Endodermal cell (in vitro differentiated cells): Measurements from ENCODE around the gene KIT. TPM values are rescaled to one million over a fixed set of nuclear protein-coding genes. Genes with fewer than 3 reads are reported as not detected.

Experiments used
- DNase-seq: peaks from one replicate; pipeline ENCODE4 v3.0.0-alpha.2; 2017
- H3K27ac ChIP-seq: 2 replicates; pipeline ENCODE4 v1.5.1; 2013; ENCODE audit warnings: mild to moderate bottlenecking, low read depth, low read length, moderate library complexity
- H3K27me3 ChIP-seq: 2 replicates; pipeline ENCODE4 v1.6.1; 2013; ENCODE audit warnings: mild to moderate bottlenecking, low read length, moderate library complexity; ENCODE audit not compliant: insufficient read depth, control insufficient read depth, poor library complexity, severe bottlenecking
- H3K36me3 ChIP-seq: 2 replicates; pipeline ENCODE4 v1.7.0; 2013; ENCODE audit warnings: mild to moderate bottlenecking, low read length, moderate library complexity; ENCODE audit not compliant: control insufficient read depth, insufficient read depth
- H3K4me1 ChIP-seq: one replicate; pipeline ENCODE4 v1.7.0; 2013; ENCODE audit warnings: low read length; ENCODE audit not compliant: control insufficient read depth, insufficient read depth
- H3K4me3 ChIP-seq: 2 replicates; pipeline ENCODE4 v1.5.1; 2013; ENCODE audit warnings: mild to moderate bottlenecking, low read length, moderate library complexity
- H3K9ac ChIP-seq: 2 replicates; pipeline ENCODE4 v1.6.1; 2013; ENCODE audit warnings: mild to moderate bottlenecking, low read length, moderate library complexity; ENCODE audit not compliant: poor library complexity, severe bottlenecking; ENCODE audit errors: extremely low read depth
- H3K9me3 ChIP-seq: 2 replicates; pipeline ENCODE4 v1.6.1; 2013; ENCODE audit warnings: mild to moderate bottlenecking, low read length, moderate library complexity; ENCODE audit not compliant: control insufficient read depth
- H3K27ac Mint-ChIP-seq: 2 replicates; pipeline ENCODE4 v1.8.0; 2020; ENCODE audit warnings: mixed read lengths
- H3K27me3 Mint-ChIP-seq: 2 replicates; pipeline ENCODE4 v1.8.0; 2021; ENCODE audit warnings: mild to moderate bottlenecking, mixed read lengths; ENCODE audit not compliant: insufficient read depth
- H3K36me3 Mint-ChIP-seq: 2 replicates; pipeline ENCODE4 v1.8.0; 2020; ENCODE audit warnings: low read depth, mixed read lengths
- H3K4me1 Mint-ChIP-seq: 2 replicates; pipeline ENCODE4 v1.8.0; 2020; ENCODE audit warnings: mixed read lengths
- H3K4me3 Mint-ChIP-seq: 2 replicates; pipeline ENCODE4 v1.8.0; 2020; ENCODE audit warnings: mild to moderate bottlenecking, moderate library complexity, mixed read lengths
- H3K9me3 Mint-ChIP-seq: 2 replicates; pipeline ENCODE4 v1.8.0; 2020; ENCODE audit warnings: mild to moderate bottlenecking, mixed read lengths
- CTCF ChIP-seq: fragments of 200-600 bp; sonication (generic); conservative IDR thresholded peaks from 2 replicates; pipeline ENCODE4 v1.5.0; 2021; ENCODE audit warnings: antibody characterized with exemption, mild to moderate bottlenecking
- WGBS, 2 experiments: methylation state at CpG; one replicate each; pipeline versions ENCODE4 v1.1.5 to v1.1.7; 2013; ENCODE audit warnings: missing lambda C conversion rate in 2 of 2, mixed read lengths in 1 of 2; ENCODE audit not compliant: insufficient coverage in 1 of 2, insufficient read length in 1 of 2; 5-methylcytosine and 5-hydroxymethylcytosine counted together
- total RNA-seq, 2 donors: library from RNA; stranded (reverse); fragmentation: NEBNext Ultra II Directional in 1 of 2; extraction: Animal tissue kit (Norgen Biotek cat#: 25700) in 1 of 2; gene quantifications; 2 replicates in 1 of 2; 3 replicates in 1 of 2; pipeline ENCODE4 v1.2.1, GENCODE V29; 2021

The KIT gene
- total RNA-seq, 2 donors from 2014 or later: 135 to 167 TPM

DNA sequence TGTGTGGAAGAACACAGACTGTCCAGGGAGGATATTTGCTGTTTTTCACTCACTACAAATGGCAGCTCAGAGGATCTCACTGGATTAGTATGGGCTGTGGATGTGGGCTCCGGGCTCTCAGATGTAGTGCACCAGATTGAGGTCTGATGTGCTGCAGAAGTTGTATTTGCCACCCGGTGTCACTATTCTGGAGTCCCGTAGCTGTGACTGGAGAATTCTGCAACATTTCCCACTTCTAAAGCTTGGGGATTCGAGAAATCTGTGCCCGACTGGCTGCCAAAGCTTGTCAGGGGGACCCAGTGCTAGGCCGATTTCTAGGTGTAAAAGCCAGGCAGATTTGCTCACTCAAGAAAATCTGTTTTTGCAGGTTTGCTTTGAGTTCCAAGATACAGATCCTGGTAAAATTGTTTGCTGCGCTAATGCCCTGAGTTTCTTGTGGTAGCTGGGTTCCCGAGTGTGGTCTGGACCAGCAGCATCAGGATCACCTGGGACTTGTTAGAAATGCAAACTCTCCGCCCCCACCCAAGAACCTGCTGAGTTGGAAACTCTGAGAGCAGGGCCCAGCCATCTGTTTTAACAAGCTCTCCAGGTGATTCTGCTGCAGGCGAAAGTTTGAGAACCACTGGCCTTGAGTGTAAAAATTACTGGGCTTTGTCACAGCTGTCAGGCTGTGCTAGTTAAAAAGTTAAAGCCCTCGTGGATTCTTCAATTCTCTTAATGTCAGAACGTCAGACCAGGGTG lies 18.1 kb downstream of the KIT start:
- H3K4me3 Mint-ChIP-seq: no peak overlapping the region
- DNase-seq: peak; percentile 73
- no peak overlapping the region for H3K27ac ChIP-seq
- H3K27me3 ChIP-seq: no peaks in the 10 kb centered on the region
- H3K4me1 Mint-ChIP-seq: peaks cover 66% of the 10 kb centered on the region
- peaks cover 21% of the 10 kb centered on the region for H3K36me3 ChIP-seq
- no peak for TF ChIP-seq CTCF
- H3K9me3 ChIP-seq: peaks cover 9% of the 10 kb centered on the region
- no peaks in the 10 kb centered on the region for H3K27me3 Mint-ChIP-seq
- no peak overlapping the region for H3K27ac Mint-ChIP-seq
- H3K4me1 ChIP-seq: peaks cover 30% of the 10 kb centered on the region
- no peaks in the 10 kb centered on the region for H3K9me3 Mint-ChIP-seq
- H3K9ac ChIP-seq: no peak overlapping the region
- peaks cover 23% of the 10 kb centered on the region for H3K36me3 Mint-ChIP-seq
- WGBS, 2 experiments: 75 to 83% methylated on average over 11 to 12 of the region's 12 CpGs
- no peak overlapping the region for H3K4me3 ChIP-seq

DNA sequence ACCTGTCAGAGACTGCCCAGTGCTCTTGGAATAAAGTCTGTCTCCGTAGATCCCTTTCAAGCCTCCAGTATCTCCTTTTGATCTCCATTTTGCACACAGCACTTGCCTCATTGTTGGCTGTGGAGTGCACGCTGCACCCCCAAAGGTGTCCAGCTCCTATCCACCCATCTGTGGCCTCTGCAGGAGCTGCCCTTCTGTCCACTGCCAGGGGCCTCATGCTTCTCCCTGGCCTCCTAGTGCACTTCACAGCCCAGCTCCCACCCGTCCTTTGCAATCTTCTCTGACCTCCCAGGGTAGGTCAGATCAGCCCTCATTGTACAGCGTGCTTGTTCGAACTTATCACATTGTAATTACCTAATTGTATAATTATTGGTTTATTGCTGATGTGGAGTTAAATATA lies 18.9 kb downstream of the KIT start:
- Mint-ChIP-seq H3K27ac (no peak overlapping the region), H3K4me1 (peaks cover 60% of the 10 kb centered on the region), H3K36me3 (peaks cover 30% of the 10 kb centered on the region), H3K4me3 (no peak overlapping the region), H3K27me3 (no peaks in the 10 kb centered on the region), H3K9me3 (no peaks in the 10 kb centered on the region)
- H3K27me3 ChIP-seq: no peaks in the 10 kb centered on the region
- peaks cover 25% of the 10 kb centered on the region for H3K4me1 ChIP-seq
- H3K9me3 ChIP-seq: peaks cover 9% of the 10 kb centered on the region
- WGBS, 2 experiments: 92 to 96% methylated on average over 2 to 5 of the region's 5 CpGs
- H3K9ac ChIP-seq: no peak overlapping the region
- H3K27ac ChIP-seq: no peak overlapping the region
- DNase-seq: no peak
- H3K36me3 ChIP-seq: peaks cover 28% of the 10 kb centered on the region
- TF ChIP-seq CTCF: no peak
- H3K4me3 ChIP-seq: no peak overlapping the region

DNA sequence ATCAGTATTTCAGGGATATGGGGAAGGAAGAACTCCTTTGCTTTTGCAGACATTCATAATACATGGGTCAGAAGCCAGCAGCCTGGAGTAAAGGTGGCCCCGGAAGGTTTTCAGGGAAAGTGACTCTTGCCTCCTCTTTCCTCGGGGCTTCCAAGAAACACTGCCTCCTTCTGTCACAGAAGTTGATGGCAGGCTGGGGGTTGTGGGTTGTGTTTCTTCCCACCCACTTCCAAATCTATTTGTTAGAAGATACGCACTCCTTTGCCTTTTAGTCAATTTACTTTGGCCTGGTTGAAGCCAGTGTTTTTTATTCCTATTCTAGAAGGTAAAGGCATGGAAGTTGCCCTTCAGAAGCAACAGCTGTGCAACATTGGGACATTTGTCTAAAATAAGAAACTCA lies 19.7 kb downstream of the KIT start:
- Histone ChIP-seq H3K27ac (no peak overlapping the region), H3K27me3 (no peaks in the 10 kb centered on the region), H3K4me1 (peaks cover 25% of the 10 kb centered on the region), H3K9ac (no peak overlapping the region), H3K4me3 (no peak overlapping the region), H3K36me3 (peaks cover 31% of the 10 kb centered on the region), H3K9me3 (peaks cover 9% of the 10 kb centered on the region)
- Mint-ChIP-seq H3K9me3 (no peaks in the 10 kb centered on the region), H3K27ac (no peak overlapping the region), H3K4me1 (peaks cover 54% of the 10 kb centered on the region), H3K36me3 (peaks cover 32% of the 10 kb centered on the region), H3K4me3 (no peak overlapping the region), H3K27me3 (no peaks in the 10 kb centered on the region)
- 92% methylated on average over 3 of the region's 3 CpGs; no CpG with 5 or more reads in 1 of the 2 experiments for WGBS, 2 experiments
- peak; percentile 69 for DNase-seq
- peak; percentile 75 for TF ChIP-seq CTCF
